AML-193 (cell line): ENCODE results near the gene PAFAH1B1.

Experiments
- DNase-seq, 2 experiments: peaks; one replicate each; lab custom pipeline; 2025; lab: John Stamatoyannopoulos, UW

Gene PAFAH1B1

DNA sequence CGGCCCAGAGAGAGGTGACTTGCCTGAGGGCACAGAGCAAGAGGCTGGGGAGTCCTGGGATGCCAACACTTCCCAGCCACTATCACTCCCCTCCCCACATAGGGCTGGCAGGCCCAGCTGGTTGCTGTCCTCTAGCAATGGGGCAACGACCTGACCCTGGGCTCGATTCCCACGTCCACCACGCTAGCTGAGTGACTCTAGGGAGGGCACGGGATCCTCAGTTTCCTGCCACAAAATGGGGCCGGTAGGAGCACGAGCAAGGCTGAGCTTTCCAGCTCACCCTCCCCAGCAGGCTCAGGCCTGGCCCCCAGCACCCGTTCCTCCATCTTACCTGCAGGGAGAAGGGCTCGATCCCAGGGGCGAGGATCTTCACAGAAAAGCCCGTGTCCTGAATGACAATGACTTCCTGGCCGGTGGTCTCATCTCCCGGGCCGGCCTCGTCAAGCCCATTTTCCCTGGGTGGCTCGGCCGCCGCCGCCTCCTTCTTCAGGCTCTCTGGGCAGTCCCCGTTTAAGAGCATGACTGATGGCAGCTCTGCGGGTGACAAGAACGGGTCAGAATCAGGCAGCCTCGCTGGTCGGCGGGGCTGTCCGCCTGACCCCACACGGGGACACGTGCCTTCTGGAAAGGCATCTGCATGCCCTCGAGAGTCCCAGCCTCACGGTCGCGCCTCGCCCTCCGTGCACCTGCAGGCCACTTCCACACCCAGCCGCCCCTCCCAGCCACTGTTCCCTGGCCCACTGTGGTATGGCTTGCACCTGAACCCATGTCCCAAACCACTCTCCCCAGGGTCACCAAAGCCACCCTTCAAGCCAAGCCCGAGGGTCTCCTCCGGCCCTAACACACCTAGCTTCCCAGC, 110.8 kb downstream of the PAFAH1B1 start:
- no peak for DNase-seq

DNA sequence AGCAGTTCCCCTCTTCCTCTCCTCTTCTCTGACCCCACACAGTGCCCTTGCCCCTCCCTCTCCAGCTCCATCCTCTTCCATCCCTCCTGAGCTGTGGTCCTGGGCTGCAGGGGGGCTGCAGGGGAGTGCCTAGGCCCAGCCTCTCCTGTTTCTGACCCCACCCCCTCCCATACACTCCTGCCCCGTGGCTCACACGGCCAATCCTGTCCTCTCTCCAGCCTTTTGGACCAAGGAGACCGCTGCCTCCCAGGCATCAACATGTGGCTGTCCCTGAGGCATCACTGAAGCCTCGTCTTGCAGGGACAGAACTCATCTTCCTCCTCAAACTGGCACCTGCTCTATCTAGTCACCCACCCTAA, 111.4 kb downstream of the PAFAH1B1 start:
- DNase-seq: no peak

DNA sequence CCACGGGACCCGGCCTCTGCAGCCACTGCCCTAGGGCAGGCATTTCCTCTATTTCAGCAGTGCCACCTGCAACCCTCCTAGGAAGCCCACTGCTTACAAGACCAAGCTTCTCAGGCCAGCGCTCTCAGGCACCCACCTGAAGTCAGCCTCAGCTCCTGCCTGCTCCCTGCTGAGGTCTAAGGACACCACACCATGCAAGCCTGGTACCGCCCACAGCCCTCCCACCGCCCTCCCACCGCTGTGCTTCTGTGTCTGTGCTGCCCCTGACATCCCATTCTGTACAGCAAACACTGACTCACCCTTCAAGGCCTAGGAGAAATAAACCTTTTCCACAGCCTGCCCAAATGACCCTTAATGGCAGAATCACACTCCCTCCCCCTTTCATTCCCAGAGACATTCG, 111.8 kb downstream of the PAFAH1B1 start:
- no peak for DNase-seq

DNA sequence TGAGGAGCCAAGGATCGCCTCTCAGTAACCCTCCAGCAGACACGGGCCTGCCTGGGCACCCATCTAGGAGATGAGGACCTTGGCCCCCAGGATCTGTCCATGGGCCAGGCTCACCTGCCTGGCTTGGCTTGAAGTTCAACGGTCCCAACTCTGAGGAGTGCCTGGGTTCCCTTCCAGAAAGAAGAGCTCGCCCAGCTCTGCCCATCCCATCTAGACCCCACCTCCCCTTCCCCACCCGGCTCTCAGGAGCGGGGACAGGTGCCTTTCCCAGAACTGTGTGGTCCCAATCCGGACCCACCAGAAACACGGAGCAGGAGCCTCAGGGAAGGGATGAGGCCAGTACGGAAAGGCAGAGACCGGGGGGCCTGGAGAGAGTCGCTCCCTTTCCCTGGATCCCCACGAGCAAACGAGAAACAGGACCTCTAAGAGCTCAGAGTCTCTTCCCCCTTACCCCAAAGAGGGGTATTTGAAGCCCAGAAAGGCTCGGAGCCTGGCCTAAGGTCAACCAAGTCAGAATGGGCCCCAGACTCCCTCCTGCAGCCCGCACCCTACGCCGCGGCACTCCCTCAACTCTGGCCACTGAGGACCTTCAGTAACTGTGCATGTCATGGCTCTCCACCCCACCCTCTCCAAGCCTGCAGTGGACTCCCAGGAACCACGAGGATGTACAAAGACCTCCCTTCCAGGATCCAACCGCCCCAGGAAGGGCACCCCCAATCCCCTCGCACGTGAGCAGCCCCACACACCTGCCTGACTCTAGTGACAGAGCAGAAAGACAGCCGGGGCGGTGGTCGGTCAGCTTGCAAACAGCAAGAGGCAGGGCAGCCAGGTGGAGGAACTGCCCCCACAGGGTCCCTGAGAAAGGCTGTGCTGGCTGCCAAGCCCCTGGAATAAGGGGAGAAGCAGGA, 112.7 kb downstream of the PAFAH1B1 start:
- DNase-seq: no peak

DNA sequence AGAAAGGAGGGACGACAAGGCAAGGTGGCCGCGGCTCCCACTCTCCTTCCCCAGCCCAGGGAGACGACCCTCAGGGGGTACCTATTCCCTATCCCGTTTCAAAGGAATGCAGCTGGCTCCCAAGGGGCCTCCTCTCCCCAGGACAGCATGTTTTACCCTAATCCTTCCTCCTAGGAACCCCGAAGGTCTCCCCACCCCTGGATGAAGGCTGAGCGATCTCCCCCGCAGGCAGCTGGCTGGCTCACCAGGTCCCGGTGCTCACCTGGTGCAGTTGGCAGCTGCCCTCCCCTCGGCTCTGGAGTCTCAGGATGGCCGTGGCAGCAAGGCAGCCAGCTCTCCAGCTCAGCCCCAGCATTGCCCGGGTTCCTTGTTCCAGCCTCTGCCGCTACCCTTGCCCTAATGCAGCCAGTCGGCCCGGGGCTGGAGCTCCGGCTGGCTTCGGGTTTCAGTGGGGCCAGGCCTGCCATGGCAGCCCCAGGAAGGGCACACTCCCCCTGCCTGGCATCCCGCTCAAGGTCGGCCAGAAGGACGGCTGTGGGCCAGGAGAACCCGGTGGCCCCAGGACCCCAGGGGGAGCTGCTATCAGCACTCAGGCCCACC, 113.6 kb downstream of the PAFAH1B1 start:
- no peak for DNase-seq

DNA sequence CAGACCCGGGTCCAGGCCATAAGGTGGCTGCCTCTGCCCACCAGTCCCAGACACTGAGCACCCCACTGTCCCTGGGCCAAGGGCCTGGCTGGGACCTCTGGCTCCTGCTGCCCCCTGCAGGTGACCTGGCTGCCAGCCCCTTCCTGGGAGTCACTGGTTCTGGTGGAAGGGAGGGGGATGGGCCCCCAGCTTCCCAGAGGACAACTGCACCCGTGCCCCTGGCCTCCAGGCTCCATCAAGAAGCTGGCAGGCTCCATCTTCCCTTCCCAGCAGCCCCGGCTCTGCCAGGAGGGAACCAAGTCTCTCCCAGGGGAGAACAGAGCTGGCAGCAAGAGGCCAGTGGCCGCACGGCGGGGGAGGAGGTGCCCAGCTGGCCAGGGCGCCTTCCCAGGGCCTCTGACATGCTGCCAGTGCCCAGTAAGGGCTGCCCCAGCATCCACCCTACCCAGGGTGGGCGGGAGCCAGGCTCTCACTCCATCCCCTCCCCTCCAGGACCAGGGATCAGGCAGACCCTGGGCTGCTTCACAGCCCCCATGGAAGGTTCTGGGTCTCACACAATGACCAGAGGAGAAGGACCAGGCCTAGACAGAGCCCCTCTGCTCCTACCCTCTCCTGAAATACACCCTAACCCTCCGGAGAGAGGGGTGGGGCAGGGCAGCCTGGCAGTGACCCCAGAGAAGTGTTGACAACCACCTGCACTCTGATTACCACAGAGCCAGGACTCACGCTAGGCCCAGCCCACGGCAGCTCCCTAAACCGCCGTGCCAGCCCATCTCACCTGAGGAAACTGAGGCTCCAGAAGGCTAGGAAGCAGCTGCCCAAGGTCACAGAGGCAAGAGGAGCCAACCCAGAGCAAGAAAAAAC, 114.5 kb downstream of the PAFAH1B1 start:
- DNase-seq: no peak

DNA sequence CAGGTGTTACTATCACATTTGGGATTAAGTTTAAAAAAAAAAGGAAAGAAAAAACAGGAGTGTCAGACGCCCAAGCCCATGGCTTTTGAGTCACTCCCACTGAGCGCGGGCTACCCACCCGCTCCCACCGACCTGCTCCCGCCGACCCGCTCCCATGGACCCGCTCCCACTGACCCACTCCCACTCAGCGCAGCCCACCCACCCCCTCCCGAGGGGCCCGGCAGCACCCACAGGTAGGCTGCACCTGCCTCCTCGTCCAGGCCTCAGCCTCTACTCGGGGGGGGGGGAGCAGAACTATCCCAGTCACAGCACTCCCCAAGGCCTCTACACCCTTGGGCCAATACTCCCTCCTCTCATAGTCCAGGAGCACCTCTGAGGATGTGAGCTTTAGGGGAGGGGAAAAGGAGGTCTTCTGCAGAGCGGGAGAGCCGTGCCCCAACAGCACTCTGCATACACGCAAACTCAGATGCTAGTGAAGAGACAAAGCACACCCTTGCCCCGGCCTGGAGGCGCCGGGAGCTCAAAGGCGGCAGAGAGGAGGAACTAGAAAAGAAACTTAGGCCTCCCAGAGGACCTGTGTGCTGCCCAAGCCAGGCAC, 115.2 kb downstream of the PAFAH1B1 start:
- peak in 1 of 2 experiments; percentile 19 for DNase-seq

DNA sequence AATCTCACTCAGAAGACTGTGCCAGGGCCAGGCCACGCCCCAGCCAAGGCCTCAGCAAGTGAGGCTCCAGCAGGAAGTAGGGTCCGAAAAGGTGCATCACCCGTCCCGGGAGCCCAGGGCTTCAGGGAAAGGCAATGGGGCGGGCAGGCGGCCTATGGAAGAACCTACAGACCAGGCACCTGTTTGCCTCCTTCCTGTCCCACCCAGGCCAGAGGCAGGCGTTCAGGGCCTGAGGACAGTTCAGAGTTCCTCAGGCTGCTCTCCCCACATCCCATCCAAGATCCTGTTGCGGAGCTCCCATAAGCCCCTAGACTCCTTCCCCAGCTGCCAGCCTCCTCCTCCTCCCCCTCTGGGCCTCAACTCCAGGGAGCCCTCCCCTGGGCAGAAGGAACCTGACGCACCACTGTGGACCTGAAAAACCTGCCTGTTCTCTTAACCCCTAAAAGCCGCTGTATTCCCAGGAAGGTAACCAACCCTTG, 115.8 kb downstream of the PAFAH1B1 start:
- DNase-seq: peak in 1 of 2 experiments; percentile 18

DNA sequence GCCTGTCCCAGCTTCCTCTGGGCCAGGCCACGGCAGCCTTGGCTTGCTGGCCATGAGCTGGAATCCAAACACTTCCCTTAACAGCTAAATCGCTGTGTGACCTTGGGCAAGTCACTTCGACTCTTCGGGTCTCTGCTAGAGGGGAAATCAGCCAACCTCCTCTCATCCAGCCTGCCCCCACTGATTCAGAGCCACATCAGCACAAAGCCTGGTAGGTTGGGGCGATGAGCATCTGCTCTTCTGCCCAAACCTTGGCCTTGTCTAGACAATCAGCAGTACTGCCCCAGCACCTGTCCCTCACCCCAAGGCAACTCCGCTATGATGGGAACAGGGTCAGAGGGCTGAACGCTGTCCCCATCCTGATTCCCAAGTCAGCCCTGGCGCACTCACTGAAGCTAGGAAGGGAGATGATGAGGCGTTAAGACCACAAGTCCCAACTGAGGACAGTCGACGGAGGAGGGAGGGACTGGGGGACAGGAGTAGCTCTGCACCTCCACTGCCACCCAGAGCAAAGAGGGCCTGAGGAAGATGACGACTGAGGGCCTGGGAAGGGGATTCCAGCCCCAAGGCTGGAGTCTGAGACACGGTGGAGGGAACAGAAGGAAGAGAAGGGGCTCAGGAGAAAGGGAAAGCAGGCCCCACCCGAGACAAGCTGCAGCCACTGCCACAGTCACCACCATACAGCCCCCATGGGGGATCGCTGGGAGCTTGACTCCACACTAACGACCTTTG, 116.8 kb downstream of the PAFAH1B1 start:
- no peak for DNase-seq

DNA sequence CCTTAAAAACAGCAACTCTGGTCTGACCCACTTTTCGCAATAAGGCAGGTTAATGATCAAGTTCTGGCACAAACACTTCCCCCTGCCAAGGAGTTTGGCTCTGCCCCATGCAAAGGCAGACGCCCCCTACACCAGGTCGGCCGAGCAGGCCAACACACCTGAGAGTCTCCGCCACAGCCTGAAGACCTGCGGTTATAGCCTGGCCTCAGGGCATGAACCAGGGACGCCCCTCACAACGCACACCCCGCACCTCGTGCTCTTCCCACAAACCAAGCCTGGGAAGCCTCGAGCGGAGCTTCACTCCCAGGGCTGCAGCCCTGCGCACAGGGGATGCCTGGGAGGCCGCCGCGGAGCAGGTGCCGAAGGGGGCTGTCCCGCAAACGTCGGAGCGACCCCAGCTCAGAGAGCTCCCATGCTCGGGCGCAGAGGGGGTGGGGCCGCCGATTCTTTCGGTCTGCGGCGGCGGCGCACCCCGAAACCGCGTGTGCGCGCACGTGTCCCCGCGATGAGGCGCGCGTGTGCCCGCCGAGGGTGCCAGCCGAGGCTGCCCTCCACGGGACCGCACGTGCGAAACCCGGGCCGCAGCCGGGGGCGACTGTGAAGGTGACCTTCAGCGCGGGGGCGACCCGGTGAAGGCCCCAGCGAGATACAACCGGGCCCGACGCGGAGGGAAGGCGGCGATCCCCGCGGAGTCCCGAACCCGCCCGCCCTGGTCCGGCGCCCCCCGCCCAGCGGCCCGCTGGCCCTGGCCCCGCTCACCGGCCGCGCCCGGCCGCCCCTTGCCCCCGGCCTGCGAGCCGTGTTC, 117.6 kb downstream of the PAFAH1B1 start:
- peak in 1 of 2 experiments; percentile 3 for DNase-seq

DNA sequence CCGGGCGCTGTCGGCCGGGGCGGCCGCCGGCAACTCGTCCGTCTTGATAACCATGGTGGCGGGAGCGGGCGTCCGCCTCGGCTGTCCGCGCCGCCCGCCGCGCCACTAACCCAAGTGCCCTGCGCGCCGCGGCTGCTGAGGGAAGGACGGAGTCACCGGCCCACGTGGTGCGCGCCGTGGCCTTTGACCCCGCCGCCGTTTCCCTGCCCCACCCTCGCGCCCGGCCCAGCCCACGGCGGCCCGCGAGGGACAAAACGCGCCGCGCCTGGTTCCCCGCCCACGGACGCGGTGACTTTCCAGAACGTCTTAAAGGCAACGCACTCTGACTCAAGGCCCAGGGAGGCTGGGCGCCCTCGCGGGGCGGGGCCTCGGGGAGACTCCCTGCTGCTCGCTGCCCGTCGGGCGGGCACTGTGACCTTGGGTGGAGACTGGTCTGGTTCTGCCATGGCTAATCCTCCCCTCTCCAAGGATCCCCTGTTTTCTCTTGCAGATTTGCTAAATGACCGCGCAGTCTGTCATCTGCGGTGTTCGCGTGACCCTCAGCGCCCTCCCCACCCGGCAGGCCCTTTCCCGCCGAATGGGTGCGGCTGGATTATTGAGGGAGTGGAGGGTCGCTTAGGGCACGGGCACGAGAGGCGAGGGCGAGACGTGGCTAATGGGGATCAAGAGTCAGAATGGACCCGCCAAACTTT, 118.3 kb downstream of the PAFAH1B1 start, which contains the start of gene CLUH:
CLUH (minus strand) TSS at position 157 of the 692 bp plus-strand sequence; CDS start at position 54, 103 bp downstream.
- DNase-seq: peak; percentile 48 to 54

DNA sequence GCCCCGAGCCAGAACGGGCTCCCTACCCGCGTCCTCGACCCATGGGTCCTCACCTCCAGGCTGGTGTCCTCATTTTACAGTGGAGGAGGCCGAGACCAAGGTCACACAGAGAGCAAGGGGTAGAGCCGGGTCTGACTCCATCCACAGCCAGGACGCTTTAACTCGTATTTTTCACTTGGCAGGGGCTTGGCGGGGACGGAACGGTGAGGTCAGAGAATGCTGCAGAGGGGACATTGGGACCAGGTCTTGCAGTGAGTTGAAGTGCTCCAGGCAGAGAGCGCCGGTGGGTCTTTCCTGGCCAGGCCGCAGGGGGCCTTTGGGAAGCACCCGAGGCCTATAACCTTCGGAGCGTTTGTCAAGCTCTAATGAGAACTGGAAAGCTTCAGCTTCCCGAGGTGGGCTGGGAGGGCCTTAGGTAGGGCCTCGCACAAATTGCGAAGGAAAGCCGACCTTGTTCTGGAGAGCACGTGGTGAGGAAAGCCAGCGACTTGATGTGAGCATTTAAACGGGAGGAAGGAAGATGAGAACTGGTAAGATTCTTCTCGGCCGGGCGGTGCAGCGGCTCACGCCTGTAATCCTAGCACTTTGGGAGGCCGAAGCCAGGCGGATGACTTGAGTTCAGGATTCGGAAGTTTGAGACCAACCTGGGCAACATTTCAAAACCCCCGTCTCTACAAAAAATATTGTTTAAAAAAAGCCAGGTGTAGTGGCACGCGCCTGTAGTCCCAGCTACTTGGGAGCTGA, 119.0 kb downstream of the PAFAH1B1 start:
- DNase-seq: no peak

DNA sequence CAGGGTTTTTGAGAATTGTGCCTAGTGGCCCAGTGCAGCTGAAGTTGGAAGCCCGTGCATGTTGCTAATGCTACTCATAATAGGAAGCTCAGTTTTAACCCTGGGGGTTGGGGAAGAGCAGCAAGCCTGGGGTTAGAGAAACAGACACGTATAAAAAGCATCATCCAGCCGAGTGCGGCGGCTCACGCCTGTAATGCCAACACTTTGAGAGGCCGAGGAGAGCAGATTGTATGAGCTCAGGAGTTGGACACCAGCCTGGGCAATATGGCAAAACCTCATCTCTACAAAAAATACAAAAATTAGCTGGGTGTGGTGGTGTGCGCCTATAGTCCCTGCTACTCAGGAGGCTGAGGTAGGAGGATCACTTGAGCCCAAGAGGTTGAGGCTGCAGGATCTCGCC, 120.4 kb downstream of the PAFAH1B1 start:
- DNase-seq: no peak

DNA sequence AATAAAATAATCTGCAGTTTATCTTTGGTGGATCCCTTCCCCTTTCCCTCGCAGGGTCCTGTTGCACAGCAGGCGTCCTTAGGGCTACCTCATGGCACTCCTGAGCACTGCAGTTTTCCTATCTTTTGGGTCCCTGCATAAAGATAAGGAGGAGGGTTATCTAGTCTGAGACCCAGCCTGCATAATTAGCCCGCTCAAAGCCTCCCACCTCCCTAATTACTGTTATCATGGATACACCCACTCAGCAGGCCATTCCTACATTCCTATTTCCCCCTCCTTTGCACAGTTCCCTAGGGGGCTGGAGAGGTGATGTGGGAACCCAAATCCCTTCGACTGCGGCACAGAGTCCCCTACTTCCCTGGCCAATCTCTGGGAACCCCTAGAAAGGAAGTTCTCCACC, 123.2 kb downstream of the PAFAH1B1 start:
- DNase-seq: no peak

DNA sequence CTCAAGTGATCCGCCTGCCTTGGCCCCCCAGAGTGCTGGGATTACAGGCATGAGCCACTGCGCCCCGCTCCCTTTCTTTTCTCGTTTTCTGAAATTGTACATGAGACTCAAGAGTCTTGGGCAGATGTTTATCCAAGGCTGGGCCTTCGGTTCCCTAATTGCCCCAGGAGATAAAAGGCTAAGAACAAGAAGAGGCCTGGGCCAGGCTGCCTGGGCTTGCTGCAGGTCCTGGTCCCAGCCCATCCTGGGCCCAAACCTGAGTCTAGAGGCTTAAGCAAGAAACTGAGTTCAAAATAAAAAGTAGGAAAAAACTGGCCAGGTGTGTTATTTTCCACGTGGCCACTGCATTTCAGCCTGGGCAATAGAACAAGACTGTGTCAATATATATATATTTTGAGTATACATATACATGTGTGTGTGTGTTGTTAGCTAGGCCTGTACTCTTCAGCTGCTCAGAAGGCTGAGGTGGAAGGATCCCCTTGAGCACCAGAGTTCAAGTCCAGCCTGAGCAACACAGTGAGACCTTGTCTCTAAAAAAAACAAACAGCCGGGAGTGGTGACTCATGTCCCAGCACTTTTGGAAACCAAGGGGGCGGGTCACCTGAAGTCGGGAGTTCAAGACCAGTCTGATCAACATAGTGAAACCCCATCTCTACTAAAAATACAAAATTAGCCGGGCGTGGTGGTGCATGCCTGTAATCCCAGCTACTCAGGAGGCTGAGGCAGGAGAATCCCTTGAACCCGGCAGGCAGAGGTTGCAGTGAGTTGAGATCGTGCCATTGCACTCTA, 124.9 kb downstream of the PAFAH1B1 start:
- no peak for DNase-seq

DNA sequence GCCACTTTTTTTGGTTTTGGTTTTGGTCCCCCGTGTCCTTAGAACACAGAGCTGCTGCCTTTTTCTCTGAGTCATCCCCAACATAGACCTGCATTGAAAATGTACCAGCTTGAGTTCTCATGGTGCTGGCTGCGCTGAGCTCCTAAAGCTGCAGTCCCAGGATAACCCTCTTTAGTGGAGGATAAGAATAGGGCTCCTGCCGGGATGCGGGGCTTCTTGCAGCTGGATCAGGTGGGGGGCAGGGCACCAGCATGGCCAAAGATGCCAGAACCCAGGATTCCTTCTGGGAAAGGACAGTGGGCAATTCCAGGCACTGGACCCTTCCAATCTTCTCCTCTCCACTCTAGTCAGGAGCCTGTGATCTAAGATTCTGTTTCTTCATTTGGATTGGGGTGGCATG, 126.4 kb downstream of the PAFAH1B1 start:
- no peak for DNase-seq

DNA sequence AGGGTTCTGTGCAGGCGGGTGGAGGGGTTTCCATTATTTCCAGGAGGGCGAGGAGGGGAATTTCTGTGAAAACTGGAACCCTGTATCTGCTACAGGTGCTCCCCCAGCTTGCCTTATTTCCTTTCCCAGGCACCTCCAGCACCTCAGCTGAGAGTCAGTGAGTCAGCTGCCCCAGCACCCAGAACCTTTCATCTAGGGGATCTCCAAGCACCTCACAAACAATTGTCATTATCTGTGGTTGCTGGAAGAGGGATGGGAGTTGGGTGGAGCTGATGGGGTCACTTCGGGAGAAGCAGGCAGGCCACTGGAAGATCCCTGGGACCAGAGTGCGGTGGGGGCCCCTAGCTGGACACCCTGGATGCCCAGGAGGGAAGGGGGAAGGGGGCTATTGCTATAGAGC, 128.1 kb downstream of the PAFAH1B1 start:
- DNase-seq: no peak
